GM10248 (cell line): ENCODE results near the gene SPAG9.

Experiments
- CTCF ChIA-PET: fragments of 300-600 bp; sonication (Branson Sonifier 250); formaldehyde crosslinking; extraction: SDS; loops from one replicate; lab custom pipeline; 2021; ENCODE audit warnings: antibody characterized with exemption; lab: Yijun Ruan, JAX
- POLR2A ChIA-PET: fragments of 350-650 bp; sonication (Branson Sonifier 250); formaldehyde crosslinking; extraction: SDS; loops from one replicate; lab custom pipeline; 2020; ENCODE audit warnings: antibody characterized with exemption; lab: Yijun Ruan, JAX
- DNase-seq: peaks from one replicate; pipeline ENCODE4 v3.0.0; 2012; ENCODE audit errors: extremely low spot score
- TF ChIP-seq, protein P1 (sequence below): IDR thresholded peaks from 2 replicates; pipeline ENCODE4 v1.5.1; 2012; ENCODE audit warnings: mild to moderate bottlenecking, low read depth; ENCODE audit errors: extremely low read depth, missing control alignments, control extremely low read depth

SPAG9 gene

DNA sequence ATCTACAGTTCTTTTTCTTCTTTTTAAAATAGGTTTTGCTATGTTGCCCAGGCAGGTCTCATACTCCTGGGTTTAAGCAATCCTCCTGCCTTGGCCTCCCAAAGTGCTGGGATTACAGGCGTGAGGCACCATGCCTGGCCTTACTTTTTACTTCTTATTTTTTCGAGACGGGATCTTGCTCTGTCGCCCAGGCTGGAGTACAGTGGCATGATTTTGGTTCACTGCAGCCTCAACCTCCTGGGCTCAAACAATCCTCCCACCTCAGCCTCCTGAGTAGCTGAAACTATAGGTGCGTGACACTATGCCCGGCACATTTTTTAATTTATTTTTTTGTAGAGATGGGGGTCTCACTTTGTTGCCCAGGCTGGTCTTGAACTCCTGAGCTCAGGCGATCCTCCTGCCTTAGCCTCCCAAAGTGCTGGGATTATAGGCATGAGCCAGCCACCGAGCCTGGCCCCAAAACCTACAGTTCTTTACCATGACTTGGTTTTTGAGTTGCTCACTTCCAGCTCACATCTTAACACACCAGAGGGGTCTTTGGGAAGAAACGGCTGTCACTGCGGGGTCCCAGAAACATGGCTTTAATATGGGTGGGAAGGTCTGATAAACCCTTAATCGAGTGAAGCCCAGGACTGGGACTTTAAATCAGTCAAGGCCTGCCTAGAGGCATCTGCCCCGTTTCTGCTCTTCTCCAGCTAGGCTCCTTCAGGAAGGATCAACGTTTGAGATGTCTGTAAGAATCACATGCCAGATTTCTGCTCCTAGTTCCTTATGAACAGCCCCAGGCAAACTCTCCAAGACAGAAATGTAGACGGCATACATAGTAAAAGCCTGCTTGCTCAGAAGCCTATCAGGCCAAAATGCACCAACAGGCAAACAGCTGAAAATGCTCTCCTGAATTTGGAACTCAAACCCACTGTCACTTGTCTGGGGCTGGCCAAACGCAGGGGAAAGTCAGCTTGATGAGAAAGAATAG is 162.8 kb downstream of the SPAG9 start:
- TF ChIP-seq, protein P1, sequence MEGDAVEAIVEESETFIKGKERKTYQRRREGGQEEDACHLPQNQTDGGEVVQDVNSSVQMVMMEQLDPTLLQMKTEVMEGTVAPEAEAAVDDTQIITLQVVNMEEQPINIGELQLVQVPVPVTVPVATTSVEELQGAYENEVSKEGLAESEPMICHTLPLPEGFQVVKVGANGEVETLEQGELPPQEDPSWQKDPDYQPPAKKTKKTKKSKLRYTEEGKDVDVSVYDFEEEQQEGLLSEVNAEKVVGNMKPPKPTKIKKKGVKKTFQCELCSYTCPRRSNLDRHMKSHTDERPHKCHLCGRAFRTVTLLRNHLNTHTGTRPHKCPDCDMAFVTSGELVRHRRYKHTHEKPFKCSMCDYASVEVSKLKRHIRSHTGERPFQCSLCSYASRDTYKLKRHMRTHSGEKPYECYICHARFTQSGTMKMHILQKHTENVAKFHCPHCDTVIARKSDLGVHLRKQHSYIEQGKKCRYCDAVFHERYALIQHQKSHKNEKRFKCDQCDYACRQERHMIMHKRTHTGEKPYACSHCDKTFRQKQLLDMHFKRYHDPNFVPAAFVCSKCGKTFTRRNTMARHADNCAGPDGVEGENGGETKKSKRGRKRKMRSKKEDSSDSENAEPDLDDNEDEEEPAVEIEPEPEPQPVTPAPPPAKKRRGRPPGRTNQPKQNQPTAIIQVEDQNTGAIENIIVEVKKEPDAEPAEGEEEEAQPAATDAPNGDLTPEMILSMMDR: no peak
- DNase-seq: no peak
- CTCF ChIA-PET: interaction anchor here (0.7 to 14.0 kb wide), 19 partner anchors 8 to 416 kb away, joined by 3 to 228 read pairs (median 4); partner anchors contain the start of genes TOB1 and WFIKKN2
- POLR2A ChIA-PET: interaction anchor here (1.2 kb wide), 1 partner anchor 92 kb away, joined by 4 read pairs; the partner anchor contains the start of gene TOB1

- ChIA-PET POLR2A (interaction anchor here (1.0 kb wide), 1 partner anchor 91 kb away, joined by 6 read pairs; the partner anchor contains the start of gene TOB1), CTCF (interaction anchor here (0.7 to 14.0 kb wide), 27 partner anchors 9 to 415 kb away, joined by 3 to 228 read pairs (median 4); partner anchors contain the start of genes TOB1 and WFIKKN2)
- peak; percentile 74 for DNase-seq
- TF ChIP-seq, protein P1: peak; percentile 82
Observed at GRCh38 chr17:50956750-50957523, 163.7 kb downstream of the SPAG9 start.

GRCh38 chr17:50956409-50956749 is 164.3 kb downstream of the SPAG9 start:
- POLR2A ChIA-PET: interaction anchor here (1.0 kb wide), 1 partner anchor 90 kb away, joined by 6 read pairs; the partner anchor contains the start of gene TOB1
- DNase-seq: no peak
- CTCF ChIA-PET: interaction anchor here (0.9 to 14.0 kb wide), 21 partner anchors 9 to 173 kb away, joined by 3 to 228 read pairs (median 5); partner anchors contain the start of gene WFIKKN2
- TF ChIP-seq, protein P1: no peak

DNA sequence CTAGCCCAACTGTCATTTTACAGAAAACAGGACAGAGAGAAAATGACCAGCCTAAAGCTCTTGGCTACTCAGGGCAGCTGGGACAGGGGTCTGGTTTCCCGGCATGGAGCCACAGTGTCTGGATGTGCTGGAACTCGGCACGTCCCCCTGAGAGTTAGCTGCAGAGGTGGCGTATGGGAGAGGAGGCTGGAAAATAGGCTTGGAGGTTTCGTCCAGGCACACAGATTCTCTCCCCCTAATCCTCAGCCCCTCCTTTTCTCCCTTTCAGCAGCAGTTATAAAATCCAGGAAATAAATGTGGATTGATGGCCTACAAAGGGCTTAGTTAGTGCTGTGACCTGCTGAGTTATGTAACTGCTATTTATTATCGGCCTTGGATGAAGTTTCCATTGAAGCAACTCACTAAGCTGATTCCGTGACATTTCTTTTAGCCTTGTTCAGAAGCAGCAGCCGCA is 165.0 kb downstream of the SPAG9 start:
- ChIA-PET POLR2A (interaction anchor here (3.9 kb wide), 1 partner anchor 90 kb away, joined by 19 read pairs; the partner anchor contains the start of gene TOB1), CTCF (interaction anchor here (1.2 to 14.0 kb wide), 11 partner anchors 9 to 172 kb away, joined by 3 to 228 read pairs (median 10); no protein-coding TSS in a partner anchor)
- TF ChIP-seq, protein P1: no peak
- DNase-seq: no peak

- POLR2A ChIA-PET: interaction anchor here (3.9 kb wide), 1 partner anchor 89 kb away, joined by 19 read pairs; the partner anchor contains the start of gene TOB1
- no peak for DNase-seq
- TF ChIP-seq, protein P1: no peak
- CTCF ChIA-PET: interaction anchor here (1.0 to 14.0 kb wide), 8 partner anchors 9 to 172 kb away, joined by 3 to 228 read pairs (median 12); no protein-coding TSS in a partner anchor
Observed at GRCh38 chr17:50955160-50955559, 165.5 kb downstream of the SPAG9 start.
